ENCODE data around the gene GDF9.

Gene GDF9

GRCh38 chr5:132854301-132854700, 12.0 kb downstream of the GDF9 start:
- TF ChIP-seq CTCF (IDR thresholded peaks at IDR 0.05), result no peak
- Histone ChIP-seq H3K27ac (no peak overlapping the region), H3K36me3 (no peaks in the 10 kb centered on the region), H3K9me3 (no peaks in the 10 kb centered on the region), H3K4me3 (ENCODE audit: low read depth in 1 of 2, low read length in 1 of 2) (no peak overlapping the region), H3K4me1 (ENCODE audit: control insufficient read depth in 1 of 2, insufficient read depth in 1 of 2, low read depth in 1 of 2, low read length in 1 of 2) (no peaks in the 10 kb centered on the region), H3K27me3 (peaks cover 7% of the 10 kb centered on the region)

- Histone ChIP-seq H3K27ac (no peak overlapping the region), H3K36me3 (no peaks in the 10 kb centered on the region), H3K27me3 (peaks cover 4% of the 10 kb centered on the region)
Measured at GRCh38 chr5:132853790-132854189, 12.5 kb downstream of the GDF9 start.

GRCh38 chr5:132853323-132853722, 12.9 kb downstream of the GDF9 start:
- H3K4me3 ChIP-seq (ENCODE audit: low read depth in 1 of 2, low read length in 1 of 2), result no peak overlapping the region
- H3K4me1 ChIP-seq (ENCODE audit: control insufficient read depth in 1 of 2, insufficient read depth in 1 of 2, low read depth in 1 of 2, low read length in 1 of 2), result no peaks in the 10 kb centered on the region
- H3K36me3 ChIP-seq, result no peaks in the 10 kb centered on the region
- H3K27me3 ChIP-seq, result no peaks in the 10 kb centered on the region
- no peak for TF ChIP-seq CTCF (IDR thresholded peaks at IDR 0.05)
- H3K9me3 ChIP-seq, result no peaks in the 10 kb centered on the region
- H3K27ac ChIP-seq, result no peak overlapping the region

More at GRCh38 chr5:132853790-132854189, 12.5 kb downstream of the GDF9 start:
- no peaks in the 10 kb centered on the region for H3K4me1 ChIP-seq (ENCODE audit: control insufficient read depth in 1 of 2, insufficient read depth in 1 of 2, low read depth in 1 of 2, low read length in 1 of 2)
- TF ChIP-seq CTCF (IDR thresholded peaks at IDR 0.05), result no peak
- H3K9me3 ChIP-seq, result no peaks in the 10 kb centered on the region
- H3K4me3 ChIP-seq (ENCODE audit: low read depth in 1 of 2, low read length in 1 of 2), result no peak overlapping the region

GRCh38 chr5:132850066-132850465, 16.2 kb downstream of the GDF9 start:
- Histone ChIP-seq H3K4me3 (ENCODE audit: low read depth in 1 of 2, low read length in 1 of 2) (no peak overlapping the region), H3K9me3 (no peaks in the 10 kb centered on the region), H3K4me1 (ENCODE audit: control insufficient read depth in 1 of 2, insufficient read depth in 1 of 2, low read depth in 1 of 2, low read length in 1 of 2) (no peaks in the 10 kb centered on the region), H3K27me3 (no peaks in the 10 kb centered on the region), H3K27ac (no peak overlapping the region), H3K36me3 (no peaks in the 10 kb centered on the region)
- TF ChIP-seq CTCF (IDR thresholded peaks at IDR 0.05), result no peak

GRCh38 chr5:132849347-132849746, 16.9 kb downstream of the GDF9 start:
- TF ChIP-seq CTCF (IDR thresholded peaks at IDR 0.05), result no peak
- Histone ChIP-seq H3K36me3 (no peaks in the 10 kb centered on the region), H3K27me3 (no peaks in the 10 kb centered on the region), H3K4me3 (ENCODE audit: low read depth in 1 of 2, low read length in 1 of 2) (no peak overlapping the region), H3K9me3 (no peaks in the 10 kb centered on the region), H3K4me1 (ENCODE audit: control insufficient read depth in 1 of 2, insufficient read depth in 1 of 2, low read depth in 1 of 2, low read length in 1 of 2) (no peaks in the 10 kb centered on the region), H3K27ac (no peak overlapping the region)

GRCh38 chr5:132848270-132848669, 18.0 kb downstream of the GDF9 start:
- H3K36me3 ChIP-seq, result no peaks in the 10 kb centered on the region
- no peak overlapping the region for H3K27ac ChIP-seq
- H3K27me3 ChIP-seq, result no peaks in the 10 kb centered on the region
- H3K9me3 ChIP-seq, result no peaks in the 10 kb centered on the region
- no peak overlapping the region for H3K4me3 ChIP-seq (ENCODE audit: low read depth in 1 of 2, low read length in 1 of 2)
- no peak for TF ChIP-seq CTCF (IDR thresholded peaks at IDR 0.05)
- H3K4me1 ChIP-seq (ENCODE audit: control insufficient read depth in 1 of 2, insufficient read depth in 1 of 2, low read depth in 1 of 2, low read length in 1 of 2), result no peaks in the 10 kb centered on the region
